Measurements from ENCODE around the gene PRR36. TPM values are rescaled to one million over a fixed set of nuclear protein-coding genes. Genes with fewer than 3 reads are reported as not detected.
A peak's percentile ranks its signal among the peaks of the same experiment; 100 is the strongest.

Gene PRR36
- total RNA-seq, 1 donor from 2014 or later: 20.9 TPM

DNA sequence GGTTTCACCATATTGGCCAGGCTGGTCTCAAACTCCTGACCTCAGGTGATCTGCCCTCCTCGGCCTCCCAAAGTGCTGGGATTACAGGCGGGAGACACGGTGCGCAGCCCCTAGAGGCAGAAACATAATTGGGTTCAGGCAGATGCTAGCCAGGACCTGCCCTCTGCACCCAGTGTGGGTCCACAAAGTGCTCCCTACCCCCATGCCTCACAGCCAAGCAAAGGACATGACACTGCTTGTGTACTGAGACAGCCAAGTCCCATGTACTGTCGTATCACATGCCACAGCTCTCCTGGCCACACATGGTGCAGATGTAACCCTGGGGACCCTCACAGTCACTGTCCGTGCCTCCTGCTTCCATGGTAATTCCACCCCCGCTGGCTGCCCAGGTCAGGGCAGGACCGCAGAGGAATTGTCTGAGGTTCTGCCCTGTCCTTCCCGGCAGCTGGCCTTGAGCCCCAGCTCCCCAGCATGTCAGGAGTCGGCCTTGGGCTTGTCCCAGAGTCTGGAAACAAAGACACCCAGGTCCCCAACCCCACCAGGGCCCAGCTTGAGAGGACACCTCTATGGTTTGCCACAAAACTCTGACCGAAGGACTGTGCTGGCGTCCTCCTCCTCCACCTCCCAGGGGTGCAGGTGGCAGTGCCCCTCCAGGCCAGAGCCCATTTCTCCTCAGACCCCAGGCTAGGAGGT lies 7.6 kb downstream of the PRR36 start:
- Mint-ChIP-seq H3K27ac (ENCODE audit: unreplicated experiment) (no peak overlapping the region), H3K4me1 (peaks cover 11% of the 10 kb centered on the region), H3K27me3 (ENCODE audit: low read depth) (peaks cover 31% of the 10 kb centered on the region), H3K4me3 (peak overlapping the region; percentile 34), H3K9me3 (peaks cover 3% of the 10 kb centered on the region), H3K36me3 (ENCODE audit: low read depth) (no peaks in the 10 kb centered on the region)
- TF ChIP-seq, protein P1, sequence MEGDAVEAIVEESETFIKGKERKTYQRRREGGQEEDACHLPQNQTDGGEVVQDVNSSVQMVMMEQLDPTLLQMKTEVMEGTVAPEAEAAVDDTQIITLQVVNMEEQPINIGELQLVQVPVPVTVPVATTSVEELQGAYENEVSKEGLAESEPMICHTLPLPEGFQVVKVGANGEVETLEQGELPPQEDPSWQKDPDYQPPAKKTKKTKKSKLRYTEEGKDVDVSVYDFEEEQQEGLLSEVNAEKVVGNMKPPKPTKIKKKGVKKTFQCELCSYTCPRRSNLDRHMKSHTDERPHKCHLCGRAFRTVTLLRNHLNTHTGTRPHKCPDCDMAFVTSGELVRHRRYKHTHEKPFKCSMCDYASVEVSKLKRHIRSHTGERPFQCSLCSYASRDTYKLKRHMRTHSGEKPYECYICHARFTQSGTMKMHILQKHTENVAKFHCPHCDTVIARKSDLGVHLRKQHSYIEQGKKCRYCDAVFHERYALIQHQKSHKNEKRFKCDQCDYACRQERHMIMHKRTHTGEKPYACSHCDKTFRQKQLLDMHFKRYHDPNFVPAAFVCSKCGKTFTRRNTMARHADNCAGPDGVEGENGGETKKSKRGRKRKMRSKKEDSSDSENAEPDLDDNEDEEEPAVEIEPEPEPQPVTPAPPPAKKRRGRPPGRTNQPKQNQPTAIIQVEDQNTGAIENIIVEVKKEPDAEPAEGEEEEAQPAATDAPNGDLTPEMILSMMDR (conservative IDR thresholded peaks at IDR 0.05): no peak
- no peak for DNase-seq (ENCODE audit: low read depth, low spot score)

DNA sequence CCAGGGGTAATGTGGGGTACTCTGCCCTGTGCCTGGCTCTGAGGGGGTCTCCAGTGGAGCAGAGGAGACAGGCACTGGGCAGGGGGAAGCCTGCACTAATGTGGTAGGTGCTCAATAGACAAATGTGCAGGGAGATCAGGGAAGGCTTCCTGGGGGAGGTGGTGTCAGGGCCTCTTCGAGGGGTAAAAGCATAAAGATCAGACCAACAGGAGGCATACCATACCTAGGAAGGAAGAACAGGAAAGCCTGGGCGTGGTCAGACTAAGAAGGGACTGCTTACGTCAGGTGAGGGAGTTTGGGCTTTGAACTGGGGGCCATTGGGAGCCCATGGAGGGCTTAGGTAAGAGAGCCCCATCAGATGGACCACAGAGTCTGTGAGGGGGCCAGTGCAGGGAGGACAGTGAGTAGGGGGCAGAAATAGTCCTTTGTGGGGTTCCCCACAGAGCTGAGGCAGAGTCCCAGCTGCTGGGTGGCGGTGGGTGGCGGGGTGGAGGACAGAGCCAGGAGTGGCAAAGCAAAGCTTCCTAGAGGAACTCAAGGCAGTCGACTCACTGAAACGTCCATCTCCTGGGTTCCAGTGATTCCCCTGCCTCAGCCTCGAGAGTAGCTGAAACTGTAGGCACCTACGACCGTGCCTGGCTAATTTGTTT lies 8.8 kb downstream of the PRR36 start:
- H3K27ac Mint-ChIP-seq (ENCODE audit: unreplicated experiment): no peak overlapping the region
- H3K27me3 Mint-ChIP-seq (ENCODE audit: low read depth): peaks cover 37% of the 10 kb centered on the region
- TF ChIP-seq, protein P1 (conservative IDR thresholded peaks at IDR 0.05): no peak
- DNase-seq (ENCODE audit: low read depth, low spot score): no peak
- peaks cover 3% of the 10 kb centered on the region for H3K4me1 Mint-ChIP-seq
- peak overlapping the region; percentile 81 for H3K4me3 Mint-ChIP-seq
- no peaks in the 10 kb centered on the region for H3K36me3 Mint-ChIP-seq (ENCODE audit: low read depth)
- no peaks in the 10 kb centered on the region for H3K9me3 Mint-ChIP-seq

DNA sequence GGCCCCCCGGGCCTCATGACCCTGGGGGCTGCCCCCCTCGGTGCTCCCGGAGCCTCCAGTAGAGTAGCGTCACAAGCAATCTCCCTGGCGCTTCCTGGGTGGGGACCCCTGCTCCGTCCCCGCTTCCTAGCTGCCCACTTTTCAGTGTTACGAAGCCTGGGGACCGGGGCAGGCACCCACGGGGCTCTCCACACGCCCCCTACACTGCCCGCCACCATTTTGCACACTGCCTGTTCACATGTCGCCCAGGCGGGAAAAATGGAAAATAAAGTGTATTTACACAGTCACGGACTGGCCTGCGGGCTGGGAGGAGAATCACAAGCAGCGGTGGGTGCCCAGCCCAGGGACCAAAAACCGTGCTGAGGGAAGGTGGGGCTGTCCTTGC lies 9.5 kb downstream of the PRR36 start:
- TF ChIP-seq, protein P1 (conservative IDR thresholded peaks at IDR 0.05): no peak
- no peak for DNase-seq (ENCODE audit: low read depth, low spot score)
- H3K27ac Mint-ChIP-seq (ENCODE audit: unreplicated experiment): no peak overlapping the region
- peaks cover 37% of the 10 kb centered on the region for H3K27me3 Mint-ChIP-seq (ENCODE audit: low read depth)
- H3K9me3 Mint-ChIP-seq: no peaks in the 10 kb centered on the region
- H3K36me3 Mint-ChIP-seq (ENCODE audit: low read depth): no peaks in the 10 kb centered on the region
- peak overlapping the region; percentile 47 for H3K4me3 Mint-ChIP-seq
- H3K4me1 Mint-ChIP-seq: peaks cover 3% of the 10 kb centered on the region

DNA sequence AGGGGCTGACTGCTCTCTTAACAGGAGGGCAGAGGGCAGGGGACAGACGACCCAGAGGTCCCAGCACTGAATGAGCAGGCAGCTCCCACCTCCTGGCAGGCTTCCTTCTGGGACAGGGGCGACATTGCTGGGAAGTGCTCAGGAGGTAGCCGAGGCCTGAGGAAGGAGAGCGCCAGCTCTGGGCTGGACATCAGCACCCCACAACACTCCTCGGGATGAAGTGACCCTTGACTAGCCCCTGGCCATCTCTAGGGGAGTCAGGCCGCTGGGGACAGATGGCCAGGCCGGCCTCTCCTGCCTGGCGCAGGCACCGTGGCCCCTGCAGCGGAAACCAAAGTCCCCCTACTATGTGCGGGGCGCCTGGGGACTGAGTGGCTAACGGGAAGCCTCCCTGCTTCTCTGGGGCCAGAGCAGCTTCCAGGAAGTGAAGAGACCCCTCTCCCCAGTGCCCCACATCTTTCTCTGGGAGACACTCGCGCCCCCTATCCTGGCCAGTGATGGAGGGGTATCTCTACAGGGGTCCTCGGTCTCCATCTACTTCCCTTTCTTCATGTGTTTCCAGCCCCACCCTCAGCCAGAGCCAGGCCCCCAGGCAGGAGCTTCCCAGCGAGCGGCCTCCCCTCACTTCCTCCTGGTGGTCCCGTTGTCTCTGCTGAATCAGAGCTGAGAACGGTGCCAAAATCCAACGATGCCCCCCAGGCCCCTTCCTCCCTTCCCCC lies 10.1 kb downstream of the PRR36 start:
- no peak overlapping the region for H3K4me3 Mint-ChIP-seq

More for the DNA sequence above, 10.1 kb downstream of the PRR36 start:
- no peaks in the 10 kb centered on the region for H3K36me3 Mint-ChIP-seq (ENCODE audit: low read depth)
- H3K9me3 Mint-ChIP-seq: no peaks in the 10 kb centered on the region
- H3K27ac Mint-ChIP-seq (ENCODE audit: unreplicated experiment): no peak overlapping the region
- peaks cover 37% of the 10 kb centered on the region for H3K27me3 Mint-ChIP-seq (ENCODE audit: low read depth)
- no peak for DNase-seq (ENCODE audit: low read depth, low spot score)
- peaks cover 3% of the 10 kb centered on the region for H3K4me1 Mint-ChIP-seq
- TF ChIP-seq, protein P1 (conservative IDR thresholded peaks at IDR 0.05): no peak

All from neural crest cell (in vitro differentiated cells).